IPS-18a (cell line): ENCODE data around the gene DCC.

Experiments
- H3K27ac ChIP-seq: one replicate; pipeline ENCODE4 v1.5.1; 2013; ENCODE audit warnings: low read length
- H3K27me3 ChIP-seq: one replicate; pipeline ENCODE4 v1.6.1; 2013; ENCODE audit warnings: mild to moderate bottlenecking, low read length; ENCODE audit not compliant: control insufficient read depth, insufficient read depth
- H3K36me3 ChIP-seq: one replicate; pipeline ENCODE4 v1.6.1; 2013; ENCODE audit warnings: low read depth, low read length; ENCODE audit not compliant: control insufficient read depth
- H3K4me1 ChIP-seq: one replicate; pipeline ENCODE4 v1.6.1; 2013; ENCODE audit warnings: low read depth, low read length; ENCODE audit not compliant: control insufficient read depth
- H3K4me3 ChIP-seq: one replicate; pipeline ENCODE4 v1.5.1; 2013; ENCODE audit warnings: low read length
- H3K9ac ChIP-seq: one replicate; pipeline ENCODE4 v1.6.1; 2013; ENCODE audit warnings: mild to moderate bottlenecking, low read length, moderate library complexity
- H3K9me3 ChIP-seq: one replicate; pipeline ENCODE4 v1.6.1; 2013; ENCODE audit warnings: low read depth, low read length; ENCODE audit not compliant: control insufficient read depth

The DCC gene

GRCh38 chr18:53153800-53154199 is 813.8 kb downstream of the DCC start:
- Histone ChIP-seq H3K27ac (no peak overlapping the region), H3K36me3 (no peaks in the 10 kb centered on the region), H3K27me3 (no peaks in the 10 kb centered on the region), H3K9me3 (no peaks in the 10 kb centered on the region), H3K4me1 (no peaks in the 10 kb centered on the region), H3K4me3 (no peak overlapping the region), H3K9ac (no peak overlapping the region)

- H3K9me3 ChIP-seq, result no peaks in the 10 kb centered on the region
- H3K27me3 ChIP-seq, result no peaks in the 10 kb centered on the region
- H3K27ac ChIP-seq, result no peak overlapping the region
- H3K36me3 ChIP-seq, result no peaks in the 10 kb centered on the region
- no peak overlapping the region for H3K9ac ChIP-seq
- no peak overlapping the region for H3K4me3 ChIP-seq
- H3K4me1 ChIP-seq, result no peaks in the 10 kb centered on the region
Observed at GRCh38 chr18:53165770-53166169, 825.8 kb downstream of the DCC start.

- Histone ChIP-seq H3K9ac (no peak overlapping the region), H3K36me3 (no peaks in the 10 kb centered on the region), H3K27me3 (no peaks in the 10 kb centered on the region), H3K27ac (no peak overlapping the region), H3K4me1 (no peaks in the 10 kb centered on the region), H3K9me3 (no peaks in the 10 kb centered on the region), H3K4me3 (no peak overlapping the region)
Observed at GRCh38 chr18:53169346-53169745, 829.3 kb downstream of the DCC start.

- no peaks in the 10 kb centered on the region for H3K27me3 ChIP-seq
- no peaks in the 10 kb centered on the region for H3K36me3 ChIP-seq
- H3K9ac ChIP-seq, result no peak overlapping the region
- peaks cover 3% of the 10 kb centered on the region for H3K4me1 ChIP-seq
- H3K27ac ChIP-seq, result no peak overlapping the region
- H3K9me3 ChIP-seq, result no peaks in the 10 kb centered on the region
- H3K4me3 ChIP-seq, result no peak overlapping the region
Observed at GRCh38 chr18:53191634-53192033, 851.6 kb downstream of the DCC start.

- peaks cover 3% of the 10 kb centered on the region for H3K4me1 ChIP-seq
- H3K27me3 ChIP-seq, result no peaks in the 10 kb centered on the region
- no peak overlapping the region for H3K27ac ChIP-seq
- no peak overlapping the region for H3K4me3 ChIP-seq
- no peak overlapping the region for H3K9ac ChIP-seq
- H3K9me3 ChIP-seq, result no peaks in the 10 kb centered on the region
- H3K36me3 ChIP-seq, result no peaks in the 10 kb centered on the region
Observed at GRCh38 chr18:53193870-53194269, 853.9 kb downstream of the DCC start.

GRCh38 chr18:53219853-53220252 is 879.9 kb downstream of the DCC start:
- Histone ChIP-seq H3K4me3 (no peak overlapping the region), H3K9me3 (no peaks in the 10 kb centered on the region), H3K9ac (no peak overlapping the region), H3K27me3 (no peaks in the 10 kb centered on the region), H3K27ac (no peak overlapping the region), H3K4me1 (no peaks in the 10 kb centered on the region), H3K36me3 (no peaks in the 10 kb centered on the region)

- Histone ChIP-seq H3K4me1 (no peaks in the 10 kb centered on the region), H3K9ac (no peak overlapping the region), H3K4me3 (no peak overlapping the region), H3K36me3 (no peaks in the 10 kb centered on the region), H3K9me3 (no peaks in the 10 kb centered on the region), H3K27me3 (no peaks in the 10 kb centered on the region), H3K27ac (no peak overlapping the region)
Observed at GRCh38 chr18:53224128-53224778, 884.3 kb downstream of the DCC start.

- Histone ChIP-seq H3K4me1 (no peaks in the 10 kb centered on the region), H3K27ac (no peak overlapping the region), H3K27me3 (no peaks in the 10 kb centered on the region), H3K9me3 (no peaks in the 10 kb centered on the region), H3K9ac (no peak overlapping the region), H3K4me3 (no peak overlapping the region), H3K36me3 (no peaks in the 10 kb centered on the region)
Observed at GRCh38 chr18:53225567-53226325, 885.7 kb downstream of the DCC start.

GRCh38 chr18:53234610-53235009 is 894.6 kb downstream of the DCC start:
- no peaks in the 10 kb centered on the region for H3K9me3 ChIP-seq
- no peak overlapping the region for H3K27ac ChIP-seq
- no peaks in the 10 kb centered on the region for H3K4me1 ChIP-seq
- no peaks in the 10 kb centered on the region for H3K27me3 ChIP-seq
- H3K9ac ChIP-seq, result no peak overlapping the region
- no peaks in the 10 kb centered on the region for H3K36me3 ChIP-seq
- no peak overlapping the region for H3K4me3 ChIP-seq

- no peaks in the 10 kb centered on the region for H3K36me3 ChIP-seq
- no peak overlapping the region for H3K9ac ChIP-seq
- H3K9me3 ChIP-seq, result no peaks in the 10 kb centered on the region
- no peak overlapping the region for H3K27ac ChIP-seq
- H3K27me3 ChIP-seq, result no peaks in the 10 kb centered on the region
- H3K4me1 ChIP-seq, result no peaks in the 10 kb centered on the region
- no peak overlapping the region for H3K4me3 ChIP-seq
Observed at GRCh38 chr18:53241161-53241560, 901.2 kb downstream of the DCC start.

GRCh38 chr18:53253789-53254188 is 913.8 kb downstream of the DCC start:
- H3K9ac ChIP-seq, result no peak overlapping the region
- H3K27ac ChIP-seq, result no peak overlapping the region

GRCh38 chr18:53254265-53254664 is 914.3 kb downstream of the DCC start:
- H3K4me1 ChIP-seq, result peaks cover 17% of the 10 kb centered on the region
- H3K4me3 ChIP-seq, result peak overlapping the region; percentile 1
- H3K27ac ChIP-seq, result no peak overlapping the region
- no peak overlapping the region for H3K9ac ChIP-seq
- H3K27me3 ChIP-seq, result no peaks in the 10 kb centered on the region
- no peaks in the 10 kb centered on the region for H3K36me3 ChIP-seq
- no peaks in the 10 kb centered on the region for H3K9me3 ChIP-seq

More at GRCh38 chr18:53253789-53254188, 913.8 kb downstream of the DCC start:
- Histone ChIP-seq H3K27me3 (no peaks in the 10 kb centered on the region), H3K4me1 (peaks cover 17% of the 10 kb centered on the region), H3K36me3 (no peaks in the 10 kb centered on the region), H3K4me3 (peak overlapping the region; percentile 1), H3K9me3 (no peaks in the 10 kb centered on the region)
